ENCODE data around the gene TCF7L1. TPM values are rescaled to one million over a fixed set of nuclear protein-coding genes. Genes with fewer than 3 reads are reported as not detected.

The TCF7L1 gene
- total RNA-seq, 1 experiment from 2014 or later: 2.8 TPM

DNA sequence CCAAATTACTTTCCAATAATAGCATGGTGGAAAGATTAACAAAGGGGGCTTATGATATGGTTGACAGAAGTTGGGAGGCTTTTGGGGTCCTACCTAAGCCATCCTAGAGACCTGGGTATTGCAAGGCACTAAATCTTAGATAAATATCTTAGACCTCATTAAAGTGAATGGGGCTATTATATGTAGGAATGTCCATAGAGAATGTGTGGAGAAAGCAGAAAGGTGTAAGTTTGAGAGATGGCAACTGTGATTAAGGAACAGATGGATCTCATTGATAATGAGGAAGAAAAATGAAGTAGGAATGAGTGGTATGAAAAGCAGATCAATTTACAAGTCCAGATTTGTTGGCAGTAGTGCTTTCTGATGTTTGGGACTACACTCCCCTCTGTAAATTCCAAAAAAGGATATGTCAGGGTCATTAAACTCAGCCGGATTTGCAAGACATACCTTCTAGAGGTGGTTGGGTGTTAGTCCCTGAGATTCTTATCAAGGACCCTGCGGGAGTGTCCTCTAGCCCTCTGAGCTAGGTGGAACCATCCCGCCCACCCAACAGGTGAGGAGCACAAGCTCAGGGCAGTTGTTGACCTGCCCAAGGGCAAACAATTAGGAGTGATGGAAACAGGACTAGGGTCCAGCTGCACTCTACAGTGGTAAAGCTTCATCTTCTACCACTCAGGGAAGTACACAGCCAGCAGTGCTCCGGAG, 12.1 kb downstream of the TCF7L1 start:
- Histone ChIP-seq H3K79me2 (ENCODE audit: low read depth) (no peaks in the 10 kb centered on the region), H2AFZ (no peak overlapping the region), H3K36me3 (ENCODE audit: low read depth) (no peaks in the 10 kb centered on the region), H3K27me3 (ENCODE audit: insufficient read depth, low read depth) (no peaks in the 10 kb centered on the region), H4K20me1 (ENCODE audit: insufficient read depth) (no peaks in the 10 kb centered on the region), H3K4me1 (replicated peaks; ENCODE audit: insufficient read depth) (0 out of 2 replicates have a peak, but pooled peaks cover 6% of the 10 kb centered on the region), H3K4me2 (no peak overlapping the region), H3K4me3 (no peak overlapping the region), H3K9me3 (ENCODE audit: insufficient read depth, low read depth) (no peaks in the 10 kb centered on the region), H3K9me2 (ENCODE audit: insufficient read depth) (no peaks in the 10 kb centered on the region), H3F3A (ENCODE audit: insufficient read depth, low read depth) (no peaks in the 10 kb centered on the region), H3K27ac (no peak overlapping the region)
- no TSS peak for BruUV-seq (replicated peaks)
- peak in 1 of 2 experiments; percentile 70 for DNase-seq
- intact Hi-C loops (cut with micrococcal nuclease; ENCODE audit: unreplicated experiment): no loop called here
- ChIA-PET POLR2A (ENCODE audit: unreplicated experiment) (no interaction called here), CTCF (no interaction called here)
- TF ChIP-seq, protein P1, sequence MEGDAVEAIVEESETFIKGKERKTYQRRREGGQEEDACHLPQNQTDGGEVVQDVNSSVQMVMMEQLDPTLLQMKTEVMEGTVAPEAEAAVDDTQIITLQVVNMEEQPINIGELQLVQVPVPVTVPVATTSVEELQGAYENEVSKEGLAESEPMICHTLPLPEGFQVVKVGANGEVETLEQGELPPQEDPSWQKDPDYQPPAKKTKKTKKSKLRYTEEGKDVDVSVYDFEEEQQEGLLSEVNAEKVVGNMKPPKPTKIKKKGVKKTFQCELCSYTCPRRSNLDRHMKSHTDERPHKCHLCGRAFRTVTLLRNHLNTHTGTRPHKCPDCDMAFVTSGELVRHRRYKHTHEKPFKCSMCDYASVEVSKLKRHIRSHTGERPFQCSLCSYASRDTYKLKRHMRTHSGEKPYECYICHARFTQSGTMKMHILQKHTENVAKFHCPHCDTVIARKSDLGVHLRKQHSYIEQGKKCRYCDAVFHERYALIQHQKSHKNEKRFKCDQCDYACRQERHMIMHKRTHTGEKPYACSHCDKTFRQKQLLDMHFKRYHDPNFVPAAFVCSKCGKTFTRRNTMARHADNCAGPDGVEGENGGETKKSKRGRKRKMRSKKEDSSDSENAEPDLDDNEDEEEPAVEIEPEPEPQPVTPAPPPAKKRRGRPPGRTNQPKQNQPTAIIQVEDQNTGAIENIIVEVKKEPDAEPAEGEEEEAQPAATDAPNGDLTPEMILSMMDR (conservative IDR thresholded peaks at IDR 0.05): no peak
- TF ChIP-seq EZH2 (IDR thresholded peaks at IDR 0.05; ENCODE audit: low read depth): no peak

DNA sequence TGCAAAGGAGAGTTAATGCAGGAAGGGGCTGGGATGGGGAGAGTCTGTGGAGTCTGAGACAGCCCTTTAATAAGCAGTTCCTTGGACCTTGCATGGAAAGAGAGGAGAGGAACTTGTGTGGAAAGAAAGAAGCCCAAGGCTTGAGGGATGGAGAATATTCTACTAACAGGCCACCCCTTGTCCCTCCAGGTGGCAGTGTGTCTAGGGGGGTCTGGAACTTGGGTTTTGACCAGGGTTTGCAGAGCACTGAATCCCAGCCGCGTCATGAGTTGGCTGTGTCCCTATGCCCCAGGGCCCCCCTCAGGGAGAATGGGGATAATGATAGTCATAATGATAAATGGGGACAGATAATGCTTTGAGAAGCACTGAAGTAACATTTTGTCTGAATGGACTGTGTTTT, 15.0 kb downstream of the TCF7L1 start:
- Histone ChIP-seq H3K27ac (no peak overlapping the region), H3K9me3 (ENCODE audit: insufficient read depth, low read depth) (no peaks in the 10 kb centered on the region), H3K4me3 (no peak overlapping the region), H3K79me2 (ENCODE audit: low read depth) (no peaks in the 10 kb centered on the region), H4K20me1 (ENCODE audit: insufficient read depth) (no peaks in the 10 kb centered on the region), H2AFZ (no peak overlapping the region), H3K4me1 (replicated peaks; ENCODE audit: insufficient read depth) (0 out of 2 replicates have a peak, but pooled peaks cover 6% of the 10 kb centered on the region), H3K36me3 (ENCODE audit: low read depth) (no peaks in the 10 kb centered on the region), H3K27me3 (ENCODE audit: insufficient read depth, low read depth) (no peaks in the 10 kb centered on the region), H3F3A (ENCODE audit: insufficient read depth, low read depth) (no peaks in the 10 kb centered on the region), H3K9me2 (ENCODE audit: insufficient read depth) (no peaks in the 10 kb centered on the region), H3K4me2 (no peak overlapping the region)
- BruUV-seq (replicated peaks): no TSS peak
- intact Hi-C loops (cut with micrococcal nuclease; ENCODE audit: unreplicated experiment): no loop called here
- DNase-seq: no peak
- POLR2A ChIA-PET (ENCODE audit: unreplicated experiment): no interaction called here
- CTCF ChIA-PET: no interaction called here
- TF ChIP-seq, protein P1 (conservative IDR thresholded peaks at IDR 0.05): no peak
- TF ChIP-seq EZH2 (IDR thresholded peaks at IDR 0.05; ENCODE audit: low read depth): no peak

DNA sequence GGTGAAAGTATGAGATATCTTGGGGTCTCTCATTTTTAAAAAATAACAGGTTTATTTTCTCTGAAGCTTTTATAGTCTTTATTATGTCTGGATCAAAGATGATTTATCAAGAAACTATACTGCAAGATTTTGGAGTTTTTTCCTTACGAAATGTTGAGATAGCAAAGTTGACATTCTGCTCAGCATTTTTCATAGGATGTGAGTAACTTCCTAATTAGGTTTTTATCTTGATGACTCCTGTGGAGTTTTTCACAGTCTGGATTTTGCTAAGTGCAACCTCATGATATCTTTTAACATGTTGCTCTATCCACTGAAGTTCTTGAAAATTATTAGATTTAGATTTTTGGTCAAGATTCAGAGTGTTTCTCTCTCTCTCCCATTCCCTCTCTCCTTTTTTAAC, 17.8 kb downstream of the TCF7L1 start:
- Histone ChIP-seq H3K27ac (no peak overlapping the region), H3K79me2 (ENCODE audit: low read depth) (no peaks in the 10 kb centered on the region), H3K4me1 (replicated peaks; ENCODE audit: insufficient read depth) (no peaks in the 10 kb centered on the region), H3K9me2 (ENCODE audit: insufficient read depth) (no peaks in the 10 kb centered on the region), H3K9me3 (ENCODE audit: insufficient read depth, low read depth) (no peaks in the 10 kb centered on the region), H4K20me1 (ENCODE audit: insufficient read depth) (no peaks in the 10 kb centered on the region), H3K36me3 (ENCODE audit: low read depth) (no peaks in the 10 kb centered on the region), H3K4me2 (no peak overlapping the region), H3K27me3 (ENCODE audit: insufficient read depth, low read depth) (no peaks in the 10 kb centered on the region), H2AFZ (no peak overlapping the region), H3F3A (ENCODE audit: insufficient read depth, low read depth) (no peaks in the 10 kb centered on the region), H3K4me3 (no peak overlapping the region)
- DNase-seq: no peak
- TF ChIP-seq EZH2 (IDR thresholded peaks at IDR 0.05; ENCODE audit: low read depth): no peak
- TF ChIP-seq, protein P1 (conservative IDR thresholded peaks at IDR 0.05): no peak
- ChIA-PET POLR2A (ENCODE audit: unreplicated experiment) (no interaction called here), CTCF (interaction anchor here (0.6 kb wide), 1 partner anchor 47 kb away, joined by 4 read pairs; no protein-coding TSS in a partner anchor)
- BruUV-seq (replicated peaks): no TSS peak
- intact Hi-C loops (cut with micrococcal nuclease; ENCODE audit: unreplicated experiment): no loop called here
